HUES64 (cell line): ENCODE data around the gene OPCML.

ENCODE experiments used
- H3K27ac ChIP-seq: 2 replicates; pipeline ENCODE4 v1.7.0; 2013; ENCODE audit warnings: low read depth, low read length, inconsistent platforms
- H3K27me3 ChIP-seq: 2 replicates; pipeline ENCODE4 v1.6.1; 2013; ENCODE audit warnings: mild to moderate bottlenecking, low read length; ENCODE audit not compliant: insufficient read depth
- H3K36me3 ChIP-seq: 2 replicates; pipeline ENCODE4 v1.6.1; 2013; ENCODE audit warnings: mild to moderate bottlenecking, low read length; ENCODE audit not compliant: insufficient read depth
- H3K4me1 ChIP-seq: 2 replicates; pipeline ENCODE4 v1.6.1; 2013; ENCODE audit warnings: mild to moderate bottlenecking, low read length, moderate library complexity; ENCODE audit not compliant: insufficient read depth
- H3K4me3 ChIP-seq: 2 replicates; pipeline ENCODE4 v1.5.1; 2013; ENCODE audit warnings: mild to moderate bottlenecking, low read length, moderate library complexity
- H3K9ac ChIP-seq: 2 replicates; pipeline ENCODE4 v1.6.1; 2013; ENCODE audit warnings: mild to moderate bottlenecking, low read depth, low read length
- H3K9me3 ChIP-seq: 2 replicates; pipeline ENCODE4 v1.6.1; 2013; ENCODE audit warnings: low read depth, low read length; ENCODE audit not compliant: insufficient read depth
- WGBS: fragments of 150-250, 120-280 bp; methylation state at CpG from one replicate; pipeline ENCODE4 v1.1.7; 2013; ENCODE audit warnings: missing lambda C conversion rate; 5-methylcytosine and 5-hydroxymethylcytosine counted together

The OPCML gene

DNA sequence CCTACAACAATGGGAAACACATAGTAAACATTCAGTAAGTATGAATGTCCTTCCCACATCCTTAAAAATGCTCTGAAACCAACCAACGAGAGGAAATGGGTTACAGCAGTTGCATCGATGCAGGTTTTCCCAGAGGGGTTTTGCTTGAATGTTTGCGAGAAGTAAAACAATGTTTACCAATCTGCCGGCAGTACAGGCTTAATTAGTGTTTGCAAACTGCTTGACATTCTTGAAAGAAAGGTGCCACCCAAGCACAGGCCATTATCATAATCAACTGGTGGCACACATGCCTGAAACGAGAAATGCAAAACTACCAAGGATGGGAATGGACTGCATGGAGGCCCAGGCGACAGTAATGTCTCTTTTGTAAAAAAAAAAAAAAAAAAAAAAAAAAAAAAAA lies 27.1 kb upstream of the OPCML start:
- Histone ChIP-seq H3K36me3 (no peaks in the 10 kb centered on the region), H3K27ac (no peak overlapping the region), H3K9me3 (no peaks in the 10 kb centered on the region), H3K4me3 (no peak overlapping the region), H3K4me1 (peaks cover 14% of the 10 kb centered on the region), H3K27me3 (no peaks in the 10 kb centered on the region), H3K9ac (no peak overlapping the region)
- WGBS: 82% methylated on average over 5 of the region's 6 CpGs

DNA sequence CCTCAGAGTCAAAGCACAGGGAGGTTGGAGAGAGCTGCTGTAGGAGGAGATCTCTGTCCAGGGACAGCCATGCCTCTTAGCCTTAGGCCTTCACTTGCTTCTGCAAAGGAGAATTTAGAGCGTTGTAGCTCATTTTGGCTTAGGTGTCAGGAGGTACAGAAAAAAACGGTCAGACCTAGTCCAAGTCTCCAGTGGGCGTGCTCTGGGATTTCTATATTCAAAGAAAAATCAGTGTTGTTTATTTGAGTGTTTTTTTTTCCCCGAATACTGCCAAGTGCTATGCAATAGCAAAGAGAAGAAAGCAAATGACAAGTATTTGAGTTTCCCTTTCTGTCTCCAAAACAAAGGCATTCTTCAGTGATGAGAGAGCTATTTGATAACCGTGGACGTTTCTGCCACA lies 22.7 kb upstream of the OPCML start:
- H3K36me3 ChIP-seq: no peaks in the 10 kb centered on the region
- peaks cover 14% of the 10 kb centered on the region for H3K4me1 ChIP-seq
- no peaks in the 10 kb centered on the region for H3K9me3 ChIP-seq
- H3K4me3 ChIP-seq: no peak overlapping the region
- no peak overlapping the region for H3K27ac ChIP-seq
- no peak overlapping the region for H3K9ac ChIP-seq
- no peaks in the 10 kb centered on the region for H3K27me3 ChIP-seq
- WGBS: 80% methylated on average over 6 of the region's 6 CpGs

GRCh38 chr11:133553885-133554740 lies 21.8 kb upstream of the OPCML start:
- Histone ChIP-seq H3K27ac (no peak overlapping the region), H3K9ac (no peak overlapping the region), H3K9me3 (no peaks in the 10 kb centered on the region), H3K27me3 (no peaks in the 10 kb centered on the region), H3K4me3 (no peak overlapping the region), H3K4me1 (peaks cover 10% of the 10 kb centered on the region), H3K36me3 (no peaks in the 10 kb centered on the region)
- 88% methylated on average over 21 of the region's 22 CpGs for WGBS

GRCh38 chr11:133552938-133553337 lies 20.6 kb upstream of the OPCML start:
- Histone ChIP-seq H3K27me3 (no peaks in the 10 kb centered on the region), H3K36me3 (no peaks in the 10 kb centered on the region), H3K9me3 (no peaks in the 10 kb centered on the region), H3K4me1 (peaks cover 10% of the 10 kb centered on the region; the same call in 1 of the 2 replicates), H3K4me3 (no peak overlapping the region), H3K9ac (no peak overlapping the region), H3K27ac (no peak overlapping the region)
- WGBS: 93% methylated on average over 6 of the region's 6 CpGs

DNA sequence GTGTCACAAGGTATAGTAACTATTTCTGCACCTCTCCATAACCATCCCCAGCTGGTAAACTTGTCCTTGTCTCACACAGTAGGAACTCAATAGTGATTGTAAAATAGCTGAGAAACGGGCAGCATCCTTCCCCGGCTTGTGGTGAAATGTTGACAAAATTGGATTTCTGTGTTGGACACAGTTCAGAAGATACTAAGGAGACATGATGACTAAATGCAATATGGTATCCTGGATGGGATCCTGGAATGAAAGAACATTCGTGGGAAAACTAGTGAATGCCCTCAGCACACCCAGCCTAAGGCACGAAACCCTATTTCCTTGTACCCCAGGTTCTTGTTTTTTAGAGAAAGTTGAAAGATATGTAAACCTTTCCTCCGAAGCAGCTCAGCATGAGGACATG lies 18.8 kb upstream of the OPCML start:
- H3K9me3 ChIP-seq: no peaks in the 10 kb centered on the region
- H3K4me3 ChIP-seq: no peak overlapping the region

GRCh38 chr11:133549826-133550225 lies 17.5 kb upstream of the OPCML start:
- Histone ChIP-seq H3K27me3 (no peaks in the 10 kb centered on the region), H3K36me3 (no peaks in the 10 kb centered on the region), H3K9ac (no peak overlapping the region), H3K9me3 (no peaks in the 10 kb centered on the region), H3K4me3 (no peak overlapping the region), H3K4me1 (peaks cover 9% of the 10 kb centered on the region), H3K27ac (no peak overlapping the region)
- 81% methylated on average over 3 of the region's 3 CpGs for WGBS

More for the DNA sequence above, 18.8 kb upstream of the OPCML start:
- 87% methylated on average over 4 of the region's 5 CpGs for WGBS
- Histone ChIP-seq H3K36me3 (no peaks in the 10 kb centered on the region), H3K9ac (no peak overlapping the region), H3K27ac (no peak overlapping the region), H3K4me1 (peaks cover 10% of the 10 kb centered on the region; the same call in 1 of the 2 replicates), H3K27me3 (no peaks in the 10 kb centered on the region)

DNA sequence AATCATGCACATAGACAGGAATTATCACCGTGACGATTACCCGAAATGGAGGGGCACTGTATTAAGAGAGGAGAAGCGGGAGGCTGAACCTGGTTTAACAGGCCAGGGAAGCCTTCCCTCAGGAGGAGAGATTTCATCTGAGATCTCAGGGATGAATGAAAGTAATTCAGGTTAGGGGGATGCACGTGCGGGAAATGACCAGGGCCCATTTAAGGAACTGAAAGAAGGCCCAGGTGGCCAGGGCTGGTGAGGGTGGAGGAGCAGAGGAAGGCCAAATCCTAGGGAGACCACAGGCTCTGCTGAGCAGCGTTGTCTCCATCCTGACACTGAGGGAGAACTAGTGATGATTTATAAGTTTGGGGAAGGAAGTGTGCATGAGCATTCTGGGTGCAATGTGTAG lies 16.3 kb upstream of the OPCML start:
- Histone ChIP-seq H3K9me3 (no peaks in the 10 kb centered on the region), H3K27ac (no peak overlapping the region), H3K9ac (no peak overlapping the region), H3K4me3 (no peak overlapping the region), H3K4me1 (peaks cover 16% of the 10 kb centered on the region), H3K27me3 (no peaks in the 10 kb centered on the region), H3K36me3 (no peaks in the 10 kb centered on the region)
- 93% methylated on average over 7 of the region's 7 CpGs for WGBS

DNA sequence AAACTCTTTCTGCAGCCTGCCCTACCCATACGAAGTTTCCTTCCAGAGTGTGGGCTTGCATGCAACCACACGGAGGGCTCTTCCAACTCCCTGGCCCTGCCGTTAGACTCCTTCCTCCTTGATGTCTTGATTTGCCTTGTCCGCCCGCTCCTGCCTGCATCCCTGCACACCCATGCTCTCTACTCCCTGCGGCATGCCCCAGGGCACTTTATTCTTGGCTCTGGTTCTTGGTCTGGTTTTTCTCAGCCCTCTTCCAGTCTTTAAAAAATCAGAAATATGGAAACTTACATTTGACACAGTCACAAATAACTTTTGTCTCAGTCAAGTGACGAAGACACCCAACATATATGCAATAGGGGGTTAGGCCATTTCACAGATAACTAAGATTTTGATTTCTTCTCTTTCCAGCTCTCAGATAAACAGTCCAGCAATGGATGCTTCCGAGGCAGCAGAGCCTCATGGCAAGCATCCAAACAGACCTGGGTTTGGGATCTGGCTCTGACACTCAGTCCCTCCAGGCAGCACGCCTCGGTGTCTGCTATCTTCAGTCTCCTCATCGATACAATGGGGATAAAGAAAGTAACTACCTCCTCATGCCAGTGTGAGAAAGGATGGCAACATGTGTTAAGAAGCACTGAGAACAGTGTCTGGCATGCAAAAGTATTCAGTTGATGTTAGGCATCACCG lies 15.7 kb upstream of the OPCML start:
- H3K4me1 ChIP-seq: peaks cover 16% of the 10 kb centered on the region
- no peaks in the 10 kb centered on the region for H3K27me3 ChIP-seq
- no peak overlapping the region for H3K4me3 ChIP-seq
- WGBS: 82% methylated on average over 12 of the region's 12 CpGs
- no peak overlapping the region for H3K27ac ChIP-seq
- H3K36me3 ChIP-seq: no peaks in the 10 kb centered on the region
- no peak overlapping the region for H3K9ac ChIP-seq
- H3K9me3 ChIP-seq: no peaks in the 10 kb centered on the region

DNA sequence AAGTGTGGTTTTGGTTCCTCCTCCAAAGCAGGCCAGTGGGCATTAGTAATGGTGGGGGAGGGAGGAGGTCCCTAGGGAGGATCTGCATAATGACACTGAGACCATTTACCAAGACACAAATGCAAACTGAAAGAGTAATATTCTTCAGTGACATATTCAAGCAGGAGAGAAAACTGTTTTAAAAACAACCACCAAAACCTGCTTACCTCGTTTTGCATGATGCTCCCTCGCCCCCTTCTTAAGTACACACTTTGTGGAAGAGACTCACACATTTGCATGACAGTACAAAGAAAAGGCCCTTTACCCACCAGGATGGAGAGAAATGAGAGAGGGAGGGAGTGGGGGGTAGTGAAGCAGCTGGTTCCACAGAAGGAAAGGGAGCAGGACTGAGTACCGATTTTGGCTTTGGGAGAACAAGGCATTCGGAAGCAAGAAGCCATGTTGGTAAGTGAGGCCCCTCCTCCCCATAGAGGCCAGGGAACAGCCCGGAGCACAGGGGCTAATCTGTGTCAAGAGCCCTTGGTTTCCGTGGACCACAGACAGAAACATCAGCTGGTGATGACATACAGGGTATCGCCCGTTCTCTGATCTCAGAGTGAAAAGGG lies 13.0 kb upstream of the OPCML start:
- no peak overlapping the region for H3K4me3 ChIP-seq
- 0 out of 2 replicates have a peak overlapping the region, but pooled peaks have one; percentile 6 for H3K9ac ChIP-seq
- 20% methylated on average over 8 of the region's 8 CpGs for WGBS
- H3K9me3 ChIP-seq: no peaks in the 10 kb centered on the region
- H3K36me3 ChIP-seq: no peaks in the 10 kb centered on the region
- H3K4me1 ChIP-seq: peaks cover 41% of the 10 kb centered on the region
- peak overlapping the region; percentile 59; the same call in 1 of the 2 replicates for H3K27ac ChIP-seq
- no peaks in the 10 kb centered on the region for H3K27me3 ChIP-seq

- H3K36me3 ChIP-seq: no peaks in the 10 kb centered on the region
- no peak overlapping the region for H3K4me3 ChIP-seq
- peak overlapping the region; percentile 58 for H3K9ac ChIP-seq
- WGBS: 22% methylated on average over 6 of the region's 7 CpGs
- peaks cover 50% of the 10 kb centered on the region for H3K4me1 ChIP-seq
- H3K27me3 ChIP-seq: no peaks in the 10 kb centered on the region
- H3K9me3 ChIP-seq: no peaks in the 10 kb centered on the region
- peak overlapping the region; percentile 87 for H3K27ac ChIP-seq
These were observed 9.4 kb upstream of the OPCML start for GRCh38 chr11:133541720-133542095.
